Measurements from ENCODE around the gene CNOT9.
"Not testable (repeated sequence)": the region's sequence is repeated elsewhere in the genome, so short reads cannot be mapped to it uniquely, and the experiment has no call there.

Gene CNOT9

GRCh38 chr2:218568190-218569037 lies at the start of gene CNOT9, which contains the start of gene USP37:
CNOT9 (plus strand) TSS chr2:218568839; CDS start chr2:218568955, 116 bp downstream.
USP37 (minus strand) TSS chr2:218568351; CDS start chr2:218558653, 9,698 bp downstream.
- peak; percentile 81 to 85 for ATAC-seq

- no peak for ATAC-seq
Measured at GRCh38 chr2:218518876-218519275, 49.8 kb upstream of the CNOT9 start.

GRCh38 chr2:218523651-218524050 lies 45.0 kb upstream of the CNOT9 start:
- no peak for ATAC-seq

GRCh38 chr2:218528409-218528808 lies 40.2 kb upstream of the CNOT9 start:
- ATAC-seq: not testable (repeated sequence)

GRCh38 chr2:218529990-218530389 lies 38.6 kb upstream of the CNOT9 start:
- ATAC-seq: no peak

GRCh38 chr2:218536804-218537494 lies 31.7 kb upstream of the CNOT9 start:
- no peak for ATAC-seq

- no peak for ATAC-seq
Measured at GRCh38 chr2:218540015-218540414, 28.6 kb upstream of the CNOT9 start.

GRCh38 chr2:218546012-218546411 lies 22.6 kb upstream of the CNOT9 start:
- ATAC-seq: no peak

GRCh38 chr2:218547511-218547910 lies 21.1 kb upstream of the CNOT9 start:
- no peak for ATAC-seq

GRCh38 chr2:218547978-218548377 lies 20.7 kb upstream of the CNOT9 start:
- no peak for ATAC-seq

GRCh38 chr2:218554225-218554624 lies 14.4 kb upstream of the CNOT9 start:
- not testable (repeated sequence) for ATAC-seq

GRCh38 chr2:218555527-218555926 lies 13.1 kb upstream of the CNOT9 start:
- ATAC-seq: no peak

GRCh38 chr2:218557941-218558340 lies 10.7 kb upstream of the CNOT9 start:
- no peak for ATAC-seq

GRCh38 chr2:218558986-218559385 lies 9.7 kb upstream of the CNOT9 start:
- no peak for ATAC-seq

GRCh38 chr2:218564056-218564455 lies 4.6 kb upstream of the CNOT9 start:
- no peak for ATAC-seq

- no peak for ATAC-seq
Measured at GRCh38 chr2:218566296-218566695, 2.3 kb upstream of the CNOT9 start.

GRCh38 chr2:218567797-218568189 lies 846 bp upstream of the CNOT9 start:
- ATAC-seq: peak; percentile 46 to 53

GRCh38 chr2:218569038-218569431 lies 396 bp downstream of the CNOT9 start:
- peak; percentile 12 for ATAC-seq

- ATAC-seq: no peak
Measured at GRCh38 chr2:218569661-218570500, 1.2 kb downstream of the CNOT9 start.

GRCh38 chr2:218570850-218571249 lies 2.2 kb downstream of the CNOT9 start:
- ATAC-seq: no peak

- ATAC-seq: no peak
Measured at GRCh38 chr2:218576854-218577253, 8.2 kb downstream of the CNOT9 start.

GRCh38 chr2:218577482-218578220 lies 9.0 kb downstream of the CNOT9 start:
- ATAC-seq: no peak

All from activated CD4-positive, CD25-positive, alpha-beta regulatory T cell treated with anti-CD3 and anti-CD28 coated beads, Interleukin-2, amount 50 U/mL, for 24 hours (primary cell).